GM21515 (cell line): Measurements from ENCODE around the gene DAO.

Experiments used
- ATAC-seq: cut with Tn5 transposase; IDR thresholded peaks from one replicate; pipeline ENCODE4 v1.9.1; 2021; ENCODE audit not compliant: unreplicated experiment

DAO gene

DNA sequence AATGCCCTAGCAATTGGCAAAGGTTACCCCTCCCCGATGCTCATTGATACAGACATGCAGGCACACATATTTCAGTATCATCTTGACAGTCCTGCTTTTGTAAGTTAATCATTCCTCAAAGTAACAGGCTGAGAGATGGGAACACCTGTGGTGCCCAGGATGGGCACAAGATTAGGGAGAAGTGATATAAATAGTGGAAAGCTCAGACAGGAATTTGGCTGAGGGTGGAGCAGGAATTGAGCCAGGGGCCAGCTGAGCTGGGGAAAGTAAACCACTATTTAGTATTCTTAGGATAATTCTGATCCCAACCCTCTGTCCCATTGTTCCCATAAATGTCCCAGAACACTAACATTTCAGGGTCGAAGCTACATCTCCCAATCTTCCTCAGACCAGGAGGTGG, 38.3 kb downstream of the DAO start:
- ATAC-seq: no peak

DNA sequence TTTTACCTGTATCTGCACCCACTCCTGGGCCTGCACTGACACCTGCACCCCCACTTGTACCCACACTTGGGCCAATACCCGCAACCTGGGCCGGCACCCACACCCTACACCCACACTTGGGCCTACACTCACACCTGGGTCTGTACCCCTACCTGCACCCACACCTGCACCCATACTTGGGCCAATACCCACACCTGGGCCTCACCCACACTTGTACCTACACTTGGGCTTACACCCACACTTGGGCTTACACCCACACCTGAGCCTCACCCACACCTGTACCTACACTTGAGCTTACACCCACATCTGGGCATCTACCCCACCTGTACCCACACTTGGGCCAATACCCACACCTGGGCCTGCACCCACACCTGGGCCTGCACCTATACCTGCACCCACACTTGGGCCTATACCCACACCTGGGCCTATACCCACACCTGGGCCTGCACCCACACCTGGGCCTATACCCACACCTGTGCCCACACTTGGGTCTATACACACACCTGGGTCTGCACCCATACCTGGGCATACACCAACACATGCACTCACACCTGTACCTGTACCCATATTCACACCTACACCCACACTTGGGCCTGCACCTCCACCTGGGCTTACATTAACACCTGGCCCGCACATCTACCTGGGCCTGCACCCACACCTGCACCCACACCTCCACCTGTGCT, 39.2 kb downstream of the DAO start:
- no peak for ATAC-seq

DNA sequence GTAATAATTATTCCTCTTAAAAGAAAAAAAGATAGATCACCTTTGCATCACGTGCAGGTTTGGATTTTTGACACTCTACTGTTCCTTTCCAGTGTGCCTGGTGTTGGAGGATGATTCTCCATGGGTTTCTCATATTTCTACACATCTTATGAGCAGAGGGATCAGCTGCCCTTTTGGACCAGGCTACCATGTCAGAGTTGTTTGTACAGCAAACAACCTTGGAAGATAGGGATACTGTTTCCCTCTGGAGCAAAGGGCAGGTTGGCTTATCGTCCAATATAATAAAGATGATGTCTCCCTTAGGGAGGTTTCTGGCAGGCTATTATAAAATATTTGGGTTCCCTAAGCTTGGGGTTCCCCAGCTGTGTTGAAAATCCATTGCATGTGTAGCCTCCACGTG, 42.1 kb downstream of the DAO start:
- no peak for ATAC-seq

DNA sequence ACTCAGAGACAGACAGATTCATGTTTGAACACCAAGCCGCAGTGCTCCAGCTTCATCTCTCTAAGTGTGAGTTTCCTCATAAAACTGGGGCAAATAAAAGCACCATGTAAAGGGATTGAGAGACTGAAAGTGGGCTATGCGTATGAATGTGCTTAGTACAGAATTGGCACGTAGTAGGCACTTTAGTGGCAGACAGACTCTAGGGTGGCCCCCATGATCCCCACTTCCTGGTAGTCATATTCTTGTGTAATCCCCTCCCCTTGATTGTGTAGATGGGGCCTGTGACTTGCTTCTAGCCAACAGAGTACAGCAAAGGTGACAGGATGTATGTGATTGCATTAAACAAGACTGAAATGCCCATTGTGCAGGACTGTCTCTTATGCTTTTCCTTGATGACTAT, 43.0 kb downstream of the DAO start:
- no peak for ATAC-seq

DNA sequence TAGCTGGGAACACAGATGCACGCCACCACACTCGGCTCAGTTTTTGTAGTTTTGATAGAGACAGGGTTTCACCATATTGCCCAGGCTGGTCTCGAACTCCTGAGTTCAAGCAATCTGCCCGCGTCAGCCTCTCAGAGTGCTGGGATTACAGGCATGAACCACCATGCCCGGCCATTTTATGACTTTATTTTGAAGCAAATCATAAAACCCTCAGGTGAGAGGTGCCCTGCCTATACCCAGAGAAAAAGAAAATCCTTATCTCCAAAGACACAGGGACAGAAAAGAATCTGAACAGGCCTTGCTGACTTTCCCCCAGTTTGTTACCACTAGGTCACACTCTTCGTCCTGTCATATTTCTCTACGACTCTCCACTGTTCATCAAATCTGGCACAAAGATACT, 48.8 kb downstream of the DAO start:
- ATAC-seq: no peak

DNA sequence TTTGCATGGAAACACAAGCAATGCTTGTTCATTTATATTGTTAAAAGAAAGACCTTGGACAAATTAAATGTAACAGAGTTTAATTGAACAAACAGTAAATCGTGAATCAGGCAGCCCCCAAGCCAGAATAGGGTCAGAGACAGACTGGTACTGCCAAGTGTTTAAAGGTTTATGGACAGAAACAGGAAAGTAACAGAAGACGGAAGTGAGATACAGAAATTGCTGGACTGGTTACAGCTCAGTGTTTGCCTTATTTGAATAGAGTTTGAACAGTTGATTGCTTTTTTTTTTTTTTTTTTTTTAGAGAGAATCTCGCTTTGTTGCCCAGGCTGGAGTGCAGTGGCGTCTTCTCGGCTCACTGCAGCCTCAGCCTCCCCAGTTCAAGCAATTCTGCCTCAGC, 50.3 kb downstream of the DAO start:
- ATAC-seq: no peak

DNA sequence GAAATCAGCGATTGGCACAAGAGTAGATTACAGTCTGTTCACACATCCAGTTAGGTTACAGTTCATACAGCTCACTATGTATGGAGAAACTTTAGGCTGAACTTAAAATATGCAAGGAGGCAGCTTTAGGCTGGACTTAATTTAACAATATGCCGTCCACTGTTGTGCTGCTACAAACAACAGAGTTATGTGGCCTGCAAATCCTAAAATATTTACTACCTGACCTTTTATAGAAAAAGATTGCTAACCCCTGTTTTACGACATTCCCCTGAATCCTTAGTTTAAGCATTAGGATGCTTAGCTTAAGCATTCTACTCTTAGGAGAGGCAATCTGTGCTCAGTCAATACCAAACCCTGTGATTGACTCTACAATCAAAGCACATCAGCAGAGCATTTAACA, 50.9 kb downstream of the DAO start:
- no peak for ATAC-seq

DNA sequence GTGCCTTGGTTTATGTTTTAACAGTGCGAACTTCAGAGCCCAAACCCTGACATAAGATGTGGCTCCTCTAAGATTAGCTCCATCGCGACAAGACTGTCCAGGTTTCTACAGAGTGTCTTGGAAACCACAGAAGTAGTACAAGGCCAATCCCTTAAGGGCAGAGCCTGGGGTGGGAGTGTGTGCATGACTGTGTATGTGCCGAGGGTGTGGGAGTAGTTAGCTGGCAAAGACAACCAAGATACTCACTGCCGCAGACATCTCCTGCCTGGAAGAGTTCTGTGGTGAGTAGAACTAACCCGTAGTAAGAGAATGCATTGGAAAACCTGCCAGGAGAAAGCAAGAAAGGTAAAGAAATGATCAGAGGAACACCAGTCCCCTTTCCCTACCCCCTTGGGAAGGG, 54.1 kb downstream of the DAO start:
- ATAC-seq: no peak

DNA sequence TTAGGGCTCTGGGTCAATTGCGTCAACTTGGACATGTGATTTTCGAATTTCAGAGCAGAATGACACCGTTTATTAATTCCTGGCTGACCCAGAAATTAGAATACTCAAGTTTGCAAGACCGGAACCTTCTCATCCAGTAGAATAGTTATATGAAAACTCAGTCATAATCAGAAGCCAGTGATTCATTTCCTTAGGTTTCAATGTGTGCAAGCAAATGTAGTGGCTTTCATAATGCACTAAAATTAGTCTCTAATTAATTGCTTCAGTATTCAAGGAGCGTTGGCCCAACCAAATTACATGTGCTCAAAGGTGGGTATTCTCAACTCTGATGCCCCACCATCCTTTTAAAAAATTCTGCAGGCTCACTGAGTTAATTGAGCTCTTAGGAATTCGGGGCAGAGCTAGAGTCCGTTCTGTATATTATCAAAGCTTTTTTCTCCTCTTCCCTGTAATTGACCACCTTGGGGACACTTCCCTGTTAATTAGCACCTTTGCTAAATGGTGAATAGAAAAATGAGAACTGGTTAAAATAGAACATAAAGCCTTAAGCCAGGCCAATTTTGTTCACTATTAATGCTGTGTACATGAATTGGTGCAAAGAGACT, 55.4 kb downstream of the DAO start:
- ATAC-seq: no peak

DNA sequence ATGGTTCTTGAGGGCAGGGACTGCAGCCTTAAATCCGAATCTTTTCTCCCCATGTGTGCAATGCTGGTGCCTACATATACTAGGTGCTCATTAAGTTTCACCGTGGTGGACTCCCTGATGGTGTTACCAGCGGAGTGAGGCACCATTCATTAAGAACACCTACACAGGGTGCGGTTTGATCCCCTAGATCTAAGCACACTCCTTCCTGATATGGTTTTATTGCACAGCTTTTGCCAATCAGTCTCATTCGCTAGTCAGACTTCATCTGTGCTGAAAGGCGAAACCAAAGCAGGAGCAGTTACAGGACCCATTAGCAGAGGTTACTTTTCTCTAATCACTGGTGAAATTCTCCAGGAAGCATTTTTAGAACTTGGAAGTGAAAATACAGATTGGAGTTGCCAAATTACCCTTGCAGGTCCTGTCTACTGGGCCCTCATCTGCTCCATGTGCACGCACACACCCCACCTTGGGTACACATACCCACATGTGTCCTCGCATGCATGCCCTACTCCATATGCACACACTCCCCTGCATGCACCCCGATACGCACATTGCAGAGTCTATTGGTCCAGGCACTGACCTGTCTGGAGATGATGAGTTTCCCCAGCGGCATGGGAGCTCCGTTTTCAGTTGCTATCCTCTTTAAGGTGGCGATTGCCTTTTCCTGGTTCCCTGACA, 58.5 kb downstream of the DAO start:
- no peak for ATAC-seq

DNA sequence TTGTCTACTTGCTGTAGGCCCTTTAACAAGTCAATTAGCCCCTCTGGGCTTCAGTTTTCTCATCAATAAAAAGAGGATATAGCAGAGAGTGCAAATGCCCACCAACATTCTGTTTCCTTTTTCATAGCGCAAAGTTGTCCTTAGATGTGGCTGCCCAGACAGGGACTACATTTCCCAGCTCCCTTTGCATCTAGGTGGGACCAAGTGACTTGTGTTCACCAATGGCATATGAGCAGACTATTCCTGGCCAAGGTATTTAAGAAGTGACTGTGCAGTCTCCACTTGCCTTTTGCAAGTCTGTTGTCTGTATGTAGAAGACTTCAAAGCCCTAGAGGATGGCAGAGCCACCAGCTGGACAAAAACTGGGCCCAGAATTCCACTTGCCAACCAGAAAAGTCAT, 59.7 kb downstream of the DAO start:
- no peak for ATAC-seq

DNA sequence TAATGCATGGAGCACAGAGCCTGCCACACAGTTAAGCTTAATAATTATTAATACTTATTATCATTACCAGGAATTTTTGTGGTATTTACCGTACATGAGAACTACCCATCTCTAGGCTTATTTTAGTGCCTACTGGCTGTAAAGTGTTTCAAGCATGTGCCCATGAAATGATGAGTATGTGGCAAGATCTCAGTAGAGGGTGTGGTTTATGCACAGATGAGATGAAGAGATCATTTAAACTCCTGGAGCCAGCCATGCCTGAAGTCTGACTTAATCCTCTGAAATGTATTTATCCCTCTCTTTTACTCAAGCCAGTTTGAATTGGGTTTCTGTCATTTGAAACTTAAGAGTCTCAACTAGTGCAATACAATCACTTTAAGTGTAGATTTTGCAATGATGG, 60.2 kb downstream of the DAO start:
- no peak for ATAC-seq

DNA sequence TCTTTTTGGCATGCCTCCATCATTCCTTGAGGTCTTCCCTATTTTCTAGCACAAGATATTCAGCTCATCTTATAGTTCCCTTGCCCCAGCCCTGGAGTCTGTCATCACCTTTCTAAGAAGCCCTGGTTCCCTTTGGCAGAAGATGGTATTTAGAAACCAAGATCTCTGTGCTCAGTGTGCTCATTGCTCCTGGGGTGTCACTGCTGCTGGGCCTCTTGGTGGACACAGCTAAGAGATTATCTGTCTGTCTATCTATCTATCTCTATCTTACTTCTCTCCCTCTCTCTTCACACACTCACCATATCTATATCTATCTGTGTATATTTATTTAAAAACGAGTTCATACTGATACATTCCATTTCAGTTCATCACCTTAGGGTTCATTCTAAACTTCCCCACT, 67.2 kb downstream of the DAO start:
- ATAC-seq: no peak

DNA sequence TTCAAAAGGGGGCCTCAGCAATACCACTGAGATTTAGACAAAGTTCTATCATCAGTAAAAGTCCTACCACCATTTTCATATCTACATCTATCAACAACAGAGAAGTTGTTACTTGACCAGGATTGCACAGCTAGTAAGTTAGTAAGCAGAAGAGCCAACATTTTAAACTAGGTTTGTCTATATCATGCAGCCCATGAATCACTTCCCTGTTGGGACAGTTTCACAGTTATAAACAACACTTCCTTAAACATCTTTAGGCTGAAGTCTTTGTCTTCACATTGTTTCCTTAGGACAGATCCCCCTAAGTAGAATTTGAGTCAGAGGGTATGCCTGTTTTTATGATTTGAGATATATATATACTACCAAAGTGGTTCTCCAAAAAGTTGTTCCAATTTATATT, 68.5 kb downstream of the DAO start:
- no peak for ATAC-seq

DNA sequence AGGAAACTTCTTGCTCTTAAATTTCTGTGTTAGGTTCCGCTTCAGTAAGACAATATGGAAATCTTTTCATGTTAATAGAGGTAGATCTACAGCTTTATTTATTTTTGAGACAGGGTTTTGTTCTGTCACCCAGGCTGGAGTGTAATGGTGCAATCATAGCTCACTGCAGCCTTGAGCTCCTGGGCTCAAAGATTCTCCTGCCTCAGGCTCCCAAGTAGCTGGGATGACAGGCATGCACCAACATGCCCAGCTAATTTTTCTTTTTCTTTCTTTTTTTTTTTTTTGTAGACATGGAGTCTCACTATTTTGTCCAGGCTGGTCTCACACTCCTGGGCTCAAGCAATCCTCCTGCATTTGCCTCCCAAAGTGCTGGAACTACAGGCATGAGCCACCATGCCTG, 70.1 kb downstream of the DAO start:
- no peak for ATAC-seq
